HepG2 (cell line): ENCODE data around the gene SEMA3F. TPM values are rescaled to one million over a fixed set of nuclear protein-coding genes. Genes with fewer than 3 reads are reported as not detected.

Experiments
- CSRNP1 ChIP-seq: sonication (generic); formaldehyde crosslinking; IDR thresholded peaks from 2 replicates; pipeline ENCODE4 v1.8.1; 2023; ENCODE audit warnings: mild to moderate bottlenecking, missing genetic modification reagents
- KAT8 ChIP-seq: IDR thresholded peaks from 2 replicates; pipeline ENCODE4 v1.6.1; 2016; ENCODE audit warnings: missing genetic modification reagents, missing compliant biosample characterization
- KDM3A ChIP-seq: IDR thresholded peaks from 2 replicates; pipeline ENCODE4 v1.6.1; 2018; ENCODE audit warnings: low read depth, missing compliant biosample characterization
- MEF2D ChIP-seq: sonication (generic); formaldehyde crosslinking; IDR thresholded peaks from 2 replicates; pipeline ENCODE4 v1.5.1; 2020; ENCODE audit warnings: mild to moderate bottlenecking, missing genetic modification reagents
- NFYC ChIP-seq: IDR thresholded peaks from 2 replicates; pipeline ENCODE4 v1.6.1; 2016; ENCODE audit warnings: missing genetic modification reagents, missing compliant biosample characterization
- REL ChIP-seq: sonication (generic); formaldehyde crosslinking; conservative IDR thresholded peaks from 2 replicates; pipeline ENCODE4 v1.8.0; 2022; ENCODE audit warnings: mild to moderate bottlenecking, missing genetic modification reagents, moderate library complexity
- SKIL ChIP-seq: sonication (generic); formaldehyde crosslinking; IDR thresholded peaks from 2 replicates; pipeline ENCODE4 v1.8.0; 2022; ENCODE audit warnings: missing genetic modification reagents, mild to moderate bottlenecking, moderate library complexity, borderline replicate concordance
- TCF12 ChIP-seq, 2 experiments: fragments of 450-650 bp in 1 of 2; sonication (generic) in 1 of 2; formaldehyde crosslinking in 1 of 2; IDR thresholded peaks; 2 replicates each; pipeline versions ENCODE4 v1.6.1 to v1.8.0; 2017 to 2022; ENCODE audit warnings: antibody characterized with exemption in 1 of 2, mild to moderate bottlenecking in 1 of 2, missing genetic modification reagents in 1 of 2, moderate library complexity in 1 of 2
- TOPORS ChIP-seq: sonication (generic); formaldehyde crosslinking; IDR thresholded peaks from 2 replicates; pipeline ENCODE4 v1.8.0; 2023; ENCODE audit warnings: mild to moderate bottlenecking, missing genetic modification reagents
- XBP1 ChIP-seq: sonication (generic); formaldehyde crosslinking; IDR thresholded peaks from 2 replicates; pipeline ENCODE4 v1.5.0; 2020; ENCODE audit warnings: missing genetic modification reagents
- ZNF136 ChIP-seq: sonication (generic); formaldehyde crosslinking; IDR thresholded peaks from 2 replicates; pipeline ENCODE4 v1.8.1; 2022; ENCODE audit warnings: low read depth, mild to moderate bottlenecking, moderate library complexity, missing genetic modification reagents
- ZNF235 ChIP-seq: sonication (generic); formaldehyde crosslinking; IDR thresholded peaks from 2 replicates; pipeline ENCODE4 v1.8.1; 2023; ENCODE audit warnings: mild to moderate bottlenecking, missing genetic modification reagents, borderline replicate concordance
- ZNF333 ChIP-seq: sonication (generic); formaldehyde crosslinking; IDR thresholded peaks from 2 replicates; pipeline ENCODE4 v1.4.0; 2020; ENCODE audit warnings: mild to moderate bottlenecking, missing genetic modification reagents, borderline replicate concordance
- ZNF460 ChIP-seq: sonication (generic); formaldehyde crosslinking; IDR thresholded peaks from 2 replicates; pipeline ENCODE4 v1.5.1; 2020; ENCODE audit warnings: missing genetic modification reagents, mild to moderate bottlenecking, borderline replicate concordance
- ZNF552 ChIP-seq: sonication (generic); formaldehyde crosslinking; IDR thresholded peaks from 2 replicates; pipeline ENCODE4 v1.9.0; 2022; ENCODE audit warnings: missing genetic modification reagents, mild to moderate bottlenecking, borderline replicate concordance
- ZNF660 ChIP-seq: sonication (generic); formaldehyde crosslinking; IDR thresholded peaks from 2 replicates; pipeline ENCODE4 v1.5.1; 2020; ENCODE audit warnings: mild to moderate bottlenecking, low read depth, missing genetic modification reagents, borderline replicate concordance
- ZNF724P ChIP-seq: sonication (generic); formaldehyde crosslinking; IDR thresholded peaks from 2 replicates; pipeline ENCODE4 v1.8.0; 2022; ENCODE audit warnings: missing genetic modification reagents, borderline replicate concordance
- ZNF768 ChIP-seq: sonication (generic); formaldehyde crosslinking; IDR thresholded peaks from 2 replicates; pipeline ENCODE4 v1.4.0; 2020; ENCODE audit warnings: missing genetic modification reagents
- ZNF777 ChIP-seq: sonication (generic); formaldehyde crosslinking; IDR thresholded peaks from 2 replicates; pipeline ENCODE4 v1.4.0; 2020; ENCODE audit warnings: missing genetic modification reagents
- ZNF782 ChIP-seq: sonication (generic); formaldehyde crosslinking; IDR thresholded peaks from 2 replicates; pipeline ENCODE4 v1.4.0; 2020; ENCODE audit warnings: missing genetic modification reagents, mild to moderate bottlenecking, borderline replicate concordance
- ZNF800 ChIP-seq: sonication (generic); formaldehyde crosslinking; IDR thresholded peaks from 2 replicates; pipeline ENCODE4 v1.4.0; 2020; ENCODE audit warnings: missing genetic modification reagents
- polyA plus RNA-seq, 8 experiments: library from polyadenylated mRNA; depleted of rRNA in 3 of 8; stranded (reverse) in 7 of 8; unstranded in 1 of 8; fragments of >200 nt; fragmentation: Illumina TruSeq in 4 of 8; extraction: Trizol in 4 of 8; gene quantifications; 2 replicates each; pipeline versions ENCODE4 v1.2.1 to v1.2.3, GENCODE V29; 2011 to 2016; ENCODE audit warnings: low read depth in 4 of 8, missing spikeins in 1 of 8, mixed read lengths in 1 of 8; ENCODE audit not compliant: insufficient read depth in 1 of 8
- total RNA-seq, 5 experiments: library from RNA; depleted of rRNA; stranded (reverse); fragments of >200 nt; fragmentation: Illumina TruSeq; extraction: Trizol; gene quantifications; 2 replicates each; pipeline ENCODE4 v1.2.3, GENCODE V29; 2016; ENCODE audit warnings: low read depth in 1 of 5

SEMA3F gene
- total and polyA plus RNA-seq, 2 of the 13 experiments (the other 11 are each of a cell fraction or from before 2014, with no cell fraction given): 7.6 to 17.2 TPM

- TF ChIP-seq ZNF724P (CRISPR knock-in tag) (no peak), CSRNP1 (peak; percentile 92), ZNF660 (CRISPR knock-in tag) (no peak), SKIL (CRISPR knock-in tag) (peak; percentile 98), ZNF782 (CRISPR knock-in tag) (no peak), ZNF333 (CRISPR knock-in tag) (0 out of 2 replicates have a peak, but pooled peaks have one; percentile 55), TOPORS (CRISPR knock-in tag) (peak; percentile 58; the same call in 1 of the 2 replicates), ZNF235 (peak; percentile 91; the same call in 1 of the 2 replicates), ZNF768 (CRISPR knock-in tag) (no peak), MEF2D (peak; percentile 93), TCF12 (IDR thresholded peaks at IDR 0.05) (no peak), TCF12 (CRISPR knock-in tag; IDR thresholded peaks at IDR 0.05) (peak; percentile 97), KDM3A (CRISPR knock-in tag) (peak; percentile 83), ZNF136 (no peak), ZNF552 (CRISPR knock-in tag) (no peak), ZNF777 (no peak; the same call in 1 of the 2 replicates), KAT8 (CRISPR knock-in tag) (peak; percentile 82), REL (CRISPR knock-in tag) (no peak), XBP1 (no peak), NFYC (CRISPR knock-in tag) (no peak), ZNF800 (CRISPR knock-in tag) (no peak; the same call in 1 of the 2 replicates), ZNF460 (peak; percentile 29; the same call in 1 of the 2 replicates)
Observed at GRCh38 chr3:50208677-50209344, 53.7 kb downstream of the SEMA3F start (continued).
